ENCODE data around the gene CD55. TPM values are rescaled to one million over a fixed set of nuclear protein-coding genes. Genes with fewer than 3 reads are reported as not detected.

The CD55 gene
- total RNA-seq, 1 experiment from 2014 or later: 75.4 TPM

DNA sequence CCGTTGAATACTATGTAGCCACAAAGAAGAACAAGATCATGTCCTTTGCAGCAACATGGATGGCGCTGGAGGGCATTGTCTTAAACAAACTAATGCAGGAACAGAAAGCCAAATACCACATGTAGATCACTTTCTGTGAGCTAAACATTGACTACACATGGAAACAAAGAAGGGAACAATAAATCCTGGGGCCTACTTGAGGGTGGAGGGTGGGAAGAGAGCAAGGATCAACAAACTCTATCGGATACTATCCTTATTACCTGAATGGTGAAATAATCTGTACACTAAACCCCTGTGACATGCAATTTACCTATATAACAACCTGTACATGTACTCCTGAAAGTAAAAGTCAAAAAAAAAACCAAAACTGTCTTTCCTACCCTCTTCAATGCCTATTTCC lies 40.8 kb upstream of the CD55 start:
- no peaks in the 10 kb centered on the region for H4K20me1 ChIP-seq (ENCODE audit: insufficient read depth)
- H3K9ac ChIP-seq (ENCODE audit: low read length): no peak overlapping the region
- ATAC-seq (no peak), DNase-seq (ENCODE audit: low read depth, low spot score) (no peak)
- CTCF ChIA-PET: no interaction called here
- peaks cover 0 to 5% of the 10 kb centered on the region in 2 experiments; a peak in 1 of 4 replicates for H3K4me1 ChIP-seq (ENCODE audit: control insufficient read depth in 1 of 2, insufficient read depth in 2 of 2, low read length in 2 of 2)
- no peaks in the 10 kb centered on the region for H3K36me3 ChIP-seq (ENCODE audit: control insufficient read depth in 1 of 2, insufficient read depth in 2 of 2, low read length in 2 of 2)
- RAD21 ChIA-PET (ENCODE audit: low non-redundant PET in 1 of 2, low total read pairs in 2 of 2, uncharacterized antibody in 2 of 2, unreplicated experiment in 2 of 2): no interaction called here
- no peaks in the 10 kb centered on the region for H3K9me2 ChIP-seq (ENCODE audit: insufficient read depth)
- H3K4me3 ChIP-seq (replicated peaks in 1 of 2; ENCODE audit: low read depth in 1 of 2, low read length in 2 of 2): no peak overlapping the region
- POLR2A ChIA-PET: no interaction called here
- BruUV-seq (replicated peaks): no TSS peak
- no peaks in the 10 kb centered on the region for H3K27me3 ChIP-seq (ENCODE audit: insufficient read depth, low read length)
- no peak for TF ChIP-seq POLR2A (IDR thresholded peaks at IDR 0.05; ENCODE audit: borderline replicate concordance, extremely low read depth, insufficient read depth, insufficient read length)
- no peak for TF ChIP-seq TCF7L2 (IDR thresholded peaks at IDR 0.05; ENCODE audit: borderline replicate concordance, extremely low read depth, insufficient read depth, insufficient read length)
- TF ChIP-seq SRF (IDR thresholded peaks at IDR 0.05; ENCODE audit: low read depth): no peak
- no peak for TF ChIP-seq POLR2AphosphoS5 (IDR thresholded peaks at IDR 0.05; ENCODE audit: low read depth, low read length)
- TF ChIP-seq ZBTB33 (IDR thresholded peaks at IDR 0.05; ENCODE audit: extremely low read depth, insufficient replicate concordance, low read length): no peak
- TF ChIP-seq JUND (IDR thresholded peaks at IDR 0.05): no peak
- TF ChIP-seq RAD21 (IDR thresholded peaks at IDR 0.05; ENCODE audit: low read depth): no peak
- no peak for TF ChIP-seq MAX (IDR thresholded peaks at IDR 0.05)
- TF ChIP-seq ELF1 (IDR thresholded peaks at IDR 0.05; ENCODE audit: borderline replicate concordance, low read depth): no peak
- TF ChIP-seq EGR1 (IDR thresholded peaks at IDR 0.05; ENCODE audit: low read depth): no peak
- no peak for TF ChIP-seq SIN3A (IDR thresholded peaks at IDR 0.05; ENCODE audit: low read depth)
- TF ChIP-seq EZH2phosphoT487 (IDR thresholded peaks at IDR 0.05; ENCODE audit: borderline replicate concordance): no peak
- TF ChIP-seq CTCF (IDR thresholded peaks at IDR 0.05 in 2 of 3, conservative IDR thresholded peaks at IDR 0.05 in 1 of 3; ENCODE audit: borderline replicate concordance in 1 of 3, insufficient read depth in 1 of 3, low read depth in 2 of 3, low read length in 2 of 3): no peak
- TF ChIP-seq FOSL1 (IDR thresholded peaks at IDR 0.05; ENCODE audit: low read depth): no peak
- no peak for TF ChIP-seq YY1 (IDR thresholded peaks at IDR 0.05; ENCODE audit: extremely low read depth, insufficient replicate concordance, low read depth, low read length)
- H2AFZ ChIP-seq (ENCODE audit: low read depth, low read length, poor library complexity, severe bottlenecking): no peak overlapping the region
- intact Hi-C loops (cut with micrococcal nuclease): no loop called here
- H3K27ac ChIP-seq (ENCODE audit: low read depth, low read length): no peak overlapping the region
- no peaks in the 10 kb centered on the region for H3K9me3 ChIP-seq (ENCODE audit: control insufficient read depth in 1 of 2, insufficient read depth in 1 of 2, low read depth in 1 of 2, low read length in 2 of 2)
- no peaks in the 10 kb centered on the region for H3K79me2 ChIP-seq (ENCODE audit: insufficient read depth, low read length)
- no peak overlapping the region for H3K4me2 ChIP-seq (ENCODE audit: low read length)
